Activated naive CD4-positive, alpha-beta T cell treated with anti-CD3 and anti-CD28 coated beads, Interleukin-2, amount 10 ng/mL, durations not matched to agents 7 days and 5 days (primary cell): ENCODE measurements around the gene KCTD12.

Experiments used
- CTCF ChIA-PET: fragments of 350-600 bp; sonication (Branson Sonifier 250); formaldehyde crosslinking; loops from one replicate; lab custom pipeline; 2021; ENCODE audit warnings: antibody characterized with exemption; lab: Charles Lee
- DNase-seq: peaks from one replicate; pipeline ENCODE4 v3.0.0-alpha.2; 2020
- H3K27ac Mint-ChIP-seq: one replicate; pipeline ENCODE4 v1.8.0; 2021; ENCODE audit warnings: mild to moderate bottlenecking, moderate library complexity, mixed read lengths
- H3K27me3 Mint-ChIP-seq: one replicate; pipeline ENCODE4 v1.8.0; 2021; ENCODE audit warnings: mild to moderate bottlenecking, mixed read lengths
- H3K36me3 Mint-ChIP-seq: one replicate; pipeline ENCODE4 v1.8.0; 2021; ENCODE audit warnings: mixed read lengths
- H3K4me1 Mint-ChIP-seq: one replicate; pipeline ENCODE4 v1.8.0; 2021; ENCODE audit warnings: mixed read lengths
- H3K4me3 Mint-ChIP-seq: one replicate; pipeline ENCODE4 v1.8.0; 2021; ENCODE audit warnings: mild to moderate bottlenecking, moderate library complexity, mixed read lengths
- H3K9me3 Mint-ChIP-seq: one replicate; pipeline ENCODE4 v1.8.0; 2021; ENCODE audit warnings: mixed read lengths

KCTD12 gene

GRCh38 chr13:76863022-76863421, 23.2 kb downstream of the KCTD12 start:
- Mint-ChIP-seq H3K27ac (no peak overlapping the region), H3K4me3 (no peak overlapping the region), H3K36me3 (no peaks in the 10 kb centered on the region), H3K9me3 (no peaks in the 10 kb centered on the region), H3K27me3 (peaks cover 30% of the 10 kb centered on the region), H3K4me1 (no peaks in the 10 kb centered on the region)
- CTCF ChIA-PET = no interaction called here
- no peak for DNase-seq

- CTCF ChIA-PET = no interaction called here
- DNase-seq = no peak
- H3K27ac Mint-ChIP-seq = no peak overlapping the region
- no peaks in the 10 kb centered on the region for H3K36me3 Mint-ChIP-seq
- H3K4me3 Mint-ChIP-seq = no peak overlapping the region
- H3K27me3 Mint-ChIP-seq = peaks cover 30% of the 10 kb centered on the region
- H3K9me3 Mint-ChIP-seq = no peaks in the 10 kb centered on the region
- H3K4me1 Mint-ChIP-seq = no peaks in the 10 kb centered on the region
Observed at GRCh38 chr13:76861859-76862258, 24.3 kb downstream of the KCTD12 start.

GRCh38 chr13:76860706-76861105, 25.5 kb downstream of the KCTD12 start:
- Mint-ChIP-seq H3K4me1 (peaks cover 4% of the 10 kb centered on the region), H3K9me3 (no peaks in the 10 kb centered on the region), H3K36me3 (no peaks in the 10 kb centered on the region), H3K27me3 (peaks cover 30% of the 10 kb centered on the region), H3K27ac (no peak overlapping the region), H3K4me3 (no peak overlapping the region)
- DNase-seq = no peak
- CTCF ChIA-PET = interaction anchor here (1.2 kb wide), 1 partner anchor 25 kb away, joined by 4 read pairs; no protein-coding TSS in a partner anchor

- no peak overlapping the region for H3K27ac Mint-ChIP-seq
- no peaks in the 10 kb centered on the region for H3K9me3 Mint-ChIP-seq
- no peak overlapping the region for H3K4me3 Mint-ChIP-seq
Observed at GRCh38 chr13:76854894-76855293, 31.3 kb downstream of the KCTD12 start.

GRCh38 chr13:76853921-76854608, 32.1 kb downstream of the KCTD12 start:
- H3K4me3 Mint-ChIP-seq = no peak overlapping the region
- peaks cover 4% of the 10 kb centered on the region for H3K4me1 Mint-ChIP-seq
- H3K27ac Mint-ChIP-seq = no peak overlapping the region
- CTCF ChIA-PET = no interaction called here
- no peak for DNase-seq
- H3K27me3 Mint-ChIP-seq = no peaks in the 10 kb centered on the region
- no peaks in the 10 kb centered on the region for H3K9me3 Mint-ChIP-seq
- no peaks in the 10 kb centered on the region for H3K36me3 Mint-ChIP-seq

More at GRCh38 chr13:76854894-76855293, 31.3 kb downstream of the KCTD12 start:
- no peak for DNase-seq
- CTCF ChIA-PET = no interaction called here
- no peaks in the 10 kb centered on the region for H3K36me3 Mint-ChIP-seq
- H3K4me1 Mint-ChIP-seq = peaks cover 4% of the 10 kb centered on the region
- no peaks in the 10 kb centered on the region for H3K27me3 Mint-ChIP-seq

- no peak for DNase-seq
- H3K27me3 Mint-ChIP-seq = no peaks in the 10 kb centered on the region
- no peak overlapping the region for H3K4me3 Mint-ChIP-seq
- H3K36me3 Mint-ChIP-seq = no peaks in the 10 kb centered on the region
- no peak overlapping the region for H3K27ac Mint-ChIP-seq
- CTCF ChIA-PET = no interaction called here
- peaks cover 4% of the 10 kb centered on the region for H3K4me1 Mint-ChIP-seq
- no peaks in the 10 kb centered on the region for H3K9me3 Mint-ChIP-seq
Observed at GRCh38 chr13:76853481-76853880, 32.7 kb downstream of the KCTD12 start.

- H3K4me1 Mint-ChIP-seq = peaks cover 4% of the 10 kb centered on the region
- H3K4me3 Mint-ChIP-seq = no peak overlapping the region
- H3K36me3 Mint-ChIP-seq = no peaks in the 10 kb centered on the region
- H3K27me3 Mint-ChIP-seq = no peaks in the 10 kb centered on the region
- DNase-seq = no peak
- CTCF ChIA-PET = no interaction called here
- H3K9me3 Mint-ChIP-seq = no peaks in the 10 kb centered on the region
- no peak overlapping the region for H3K27ac Mint-ChIP-seq
Observed at GRCh38 chr13:76852986-76853385, 33.2 kb downstream of the KCTD12 start.

- Mint-ChIP-seq H3K9me3 (no peaks in the 10 kb centered on the region), H3K4me3 (no peak overlapping the region), H3K27ac (no peak overlapping the region), H3K4me1 (peaks cover 4% of the 10 kb centered on the region), H3K36me3 (no peaks in the 10 kb centered on the region), H3K27me3 (no peaks in the 10 kb centered on the region)
- DNase-seq = no peak
- CTCF ChIA-PET = no interaction called here
Observed at GRCh38 chr13:76851961-76852360, 34.2 kb downstream of the KCTD12 start.

GRCh38 chr13:76849493-76849892, 36.7 kb downstream of the KCTD12 start:
- no peaks in the 10 kb centered on the region for H3K4me1 Mint-ChIP-seq
- CTCF ChIA-PET = no interaction called here
- no peak overlapping the region for H3K27ac Mint-ChIP-seq
- H3K9me3 Mint-ChIP-seq = no peaks in the 10 kb centered on the region
- no peaks in the 10 kb centered on the region for H3K36me3 Mint-ChIP-seq
- no peak overlapping the region for H3K4me3 Mint-ChIP-seq
- H3K27me3 Mint-ChIP-seq = no peaks in the 10 kb centered on the region
- no peak for DNase-seq

GRCh38 chr13:76848596-76848995, 37.6 kb downstream of the KCTD12 start:
- Mint-ChIP-seq H3K9me3 (no peaks in the 10 kb centered on the region), H3K4me3 (no peak overlapping the region), H3K36me3 (no peaks in the 10 kb centered on the region), H3K27ac (no peak overlapping the region), H3K27me3 (no peaks in the 10 kb centered on the region), H3K4me1 (no peaks in the 10 kb centered on the region)
- CTCF ChIA-PET = no interaction called here
- no peak for DNase-seq

GRCh38 chr13:76846363-76846762, 39.8 kb downstream of the KCTD12 start:
- no peak for DNase-seq
- Mint-ChIP-seq H3K36me3 (no peaks in the 10 kb centered on the region), H3K27ac (no peak overlapping the region), H3K27me3 (no peaks in the 10 kb centered on the region), H3K4me3 (no peak overlapping the region), H3K4me1 (no peaks in the 10 kb centered on the region), H3K9me3 (peaks cover 2% of the 10 kb centered on the region)
- CTCF ChIA-PET = no interaction called here

GRCh38 chr13:76845865-76846264, 40.3 kb downstream of the KCTD12 start:
- no peak overlapping the region for H3K27ac Mint-ChIP-seq
- H3K27me3 Mint-ChIP-seq = no peaks in the 10 kb centered on the region
- no peak for DNase-seq
- CTCF ChIA-PET = no interaction called here
- no peaks in the 10 kb centered on the region for H3K4me1 Mint-ChIP-seq
- H3K4me3 Mint-ChIP-seq = no peak overlapping the region
- H3K36me3 Mint-ChIP-seq = no peaks in the 10 kb centered on the region
- H3K9me3 Mint-ChIP-seq = peaks cover 2% of the 10 kb centered on the region

GRCh38 chr13:76845367-76845766, 40.8 kb downstream of the KCTD12 start:
- no peak for DNase-seq
- Mint-ChIP-seq H3K27me3 (no peaks in the 10 kb centered on the region), H3K36me3 (no peaks in the 10 kb centered on the region), H3K9me3 (peaks cover 2% of the 10 kb centered on the region), H3K27ac (no peak overlapping the region), H3K4me1 (no peaks in the 10 kb centered on the region), H3K4me3 (no peak overlapping the region)
- CTCF ChIA-PET = no interaction called here

- Mint-ChIP-seq H3K9me3 (peaks cover 2% of the 10 kb centered on the region), H3K4me1 (no peaks in the 10 kb centered on the region), H3K27me3 (peaks cover 4% of the 10 kb centered on the region), H3K27ac (no peak overlapping the region), H3K4me3 (no peak overlapping the region), H3K36me3 (no peaks in the 10 kb centered on the region)
- CTCF ChIA-PET = no interaction called here
- no peak for DNase-seq
Observed at GRCh38 chr13:76837801-76838200, 48.4 kb downstream of the KCTD12 start.

GRCh38 chr13:76836311-76836710, 49.9 kb downstream of the KCTD12 start:
- no peaks in the 10 kb centered on the region for H3K4me1 Mint-ChIP-seq
- peaks cover 4% of the 10 kb centered on the region for H3K27me3 Mint-ChIP-seq
- no peaks in the 10 kb centered on the region for H3K36me3 Mint-ChIP-seq
- H3K9me3 Mint-ChIP-seq = no peaks in the 10 kb centered on the region
- H3K4me3 Mint-ChIP-seq = no peak overlapping the region
- no peak for DNase-seq
- CTCF ChIA-PET = no interaction called here
- no peak overlapping the region for H3K27ac Mint-ChIP-seq
